Measurements from ENCODE around the gene NPAS3.

The NPAS3 gene

GRCh38 chr14:33692762-33693161 lies 754.1 kb downstream of the NPAS3 start:
- in situ Hi-C loops (cut with MboI; ENCODE audit: low sequenced_read_pairs) = no loop called here

- in situ Hi-C loops (cut with MboI; ENCODE audit: low sequenced_read_pairs) = no loop called here
Measured at GRCh38 chr14:33693237-33693636, 754.6 kb downstream of the NPAS3 start.

GRCh38 chr14:33696165-33696564 lies 757.5 kb downstream of the NPAS3 start:
- in situ Hi-C loops (cut with MboI; ENCODE audit: low sequenced_read_pairs) = no loop called here

DNA sequence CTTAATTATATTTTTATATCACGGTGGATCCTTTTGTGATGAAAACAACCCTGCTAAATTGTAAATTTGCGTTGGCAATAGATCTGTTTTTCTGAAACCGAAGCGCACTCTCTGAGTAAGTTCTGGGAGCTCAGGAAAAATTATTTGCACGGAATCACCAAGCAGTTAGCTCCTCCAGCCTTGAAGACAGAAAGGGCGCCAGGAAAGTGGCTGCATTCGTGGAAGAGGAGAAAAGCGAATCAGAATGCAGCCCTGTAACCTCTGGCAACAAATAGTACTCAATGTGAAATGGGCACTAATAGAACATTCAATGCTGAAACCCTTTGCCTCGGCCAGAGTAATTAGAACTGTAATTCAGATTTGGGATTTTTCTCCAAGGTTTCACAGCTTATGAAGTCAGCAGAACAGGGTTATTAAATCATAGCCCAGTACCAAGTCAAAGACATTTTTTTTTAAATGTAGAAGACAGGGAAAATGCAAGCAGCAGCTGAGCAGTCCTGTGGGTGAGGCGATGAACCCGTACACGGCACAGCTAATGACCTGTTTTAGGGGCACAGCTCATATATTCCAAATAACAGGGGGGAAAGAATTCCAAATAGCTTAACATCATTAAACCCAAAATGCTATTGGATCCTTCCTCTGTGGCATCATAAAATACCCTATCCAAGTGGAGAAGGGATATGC lies 760.8 kb downstream of the NPAS3 start:
- in situ Hi-C loops (cut with MboI; ENCODE audit: low sequenced_read_pairs) = no loop called here

DNA sequence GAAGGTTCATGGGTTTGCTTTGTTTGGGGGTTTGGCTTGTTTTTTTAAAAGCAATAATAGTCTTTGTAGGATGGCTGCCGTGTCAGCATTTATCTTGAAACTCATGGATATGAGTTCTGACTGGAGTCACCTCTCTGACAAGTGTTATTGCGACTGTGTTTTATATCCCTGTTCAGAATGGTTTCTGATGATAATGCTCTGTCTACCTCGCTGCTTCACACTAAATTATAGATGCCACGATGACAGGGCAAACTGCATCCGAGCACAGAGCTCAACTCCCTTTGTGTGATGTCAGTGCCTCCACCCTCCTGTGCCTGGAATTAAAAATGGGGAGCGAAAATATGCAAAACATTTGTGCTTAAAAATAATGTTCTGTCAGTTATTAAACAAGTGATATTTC lies 761.4 kb downstream of the NPAS3 start:
- in situ Hi-C loops (cut with MboI; ENCODE audit: low sequenced_read_pairs) = no loop called here

DNA sequence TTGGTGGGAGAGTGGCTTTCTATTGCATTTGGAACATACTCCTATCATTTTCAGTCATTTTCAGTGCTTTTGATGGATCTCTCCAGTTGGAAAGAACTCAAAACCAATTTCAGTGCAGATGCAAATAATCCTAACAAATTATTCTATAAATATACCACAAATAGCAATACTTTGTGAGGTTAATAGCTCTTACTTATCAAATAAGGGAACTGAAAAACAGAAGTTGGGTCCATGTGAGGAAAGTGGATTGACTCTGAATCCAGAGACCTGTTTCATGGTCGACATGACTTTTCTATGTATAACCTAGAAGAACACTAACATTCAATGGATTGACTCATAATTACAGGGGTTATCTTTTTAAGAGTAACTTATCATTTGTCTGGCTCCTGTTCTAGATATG lies 763.6 kb downstream of the NPAS3 start:
- in situ Hi-C loops (cut with MboI; ENCODE audit: low sequenced_read_pairs) = no loop called here

- in situ Hi-C loops (cut with MboI; ENCODE audit: low sequenced_read_pairs) = no loop called here
Measured at GRCh38 chr14:33704481-33704880, 765.8 kb downstream of the NPAS3 start.

GRCh38 chr14:33705490-33705889 lies 766.8 kb downstream of the NPAS3 start:
- in situ Hi-C loops (cut with MboI; ENCODE audit: low sequenced_read_pairs) = no loop called here

DNA sequence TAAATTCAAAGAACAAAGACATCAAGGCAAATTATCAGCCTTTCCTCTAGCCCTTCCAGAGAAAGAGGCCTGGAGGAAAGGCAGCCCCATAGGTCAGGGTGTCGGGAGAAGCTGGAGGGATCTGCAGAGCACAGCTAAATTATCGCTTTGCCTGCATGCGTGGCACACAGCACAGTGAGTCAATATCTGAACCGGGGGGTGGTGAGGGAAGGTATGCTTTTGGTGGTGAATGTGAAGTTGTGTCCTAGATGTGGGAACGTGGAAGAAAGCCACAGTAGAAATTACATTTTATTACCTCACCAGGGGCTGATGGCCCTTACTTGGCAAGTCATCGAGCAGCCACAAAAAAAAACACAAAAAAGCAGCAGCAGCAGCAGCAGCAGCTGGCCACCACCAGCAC lies 769.0 kb downstream of the NPAS3 start:
- in situ Hi-C loops (cut with MboI; ENCODE audit: low sequenced_read_pairs) = no loop called here

GRCh38 chr14:33709283-33709682 lies 770.6 kb downstream of the NPAS3 start:
- in situ Hi-C loops (cut with MboI; ENCODE audit: low sequenced_read_pairs) = no loop called here

DNA sequence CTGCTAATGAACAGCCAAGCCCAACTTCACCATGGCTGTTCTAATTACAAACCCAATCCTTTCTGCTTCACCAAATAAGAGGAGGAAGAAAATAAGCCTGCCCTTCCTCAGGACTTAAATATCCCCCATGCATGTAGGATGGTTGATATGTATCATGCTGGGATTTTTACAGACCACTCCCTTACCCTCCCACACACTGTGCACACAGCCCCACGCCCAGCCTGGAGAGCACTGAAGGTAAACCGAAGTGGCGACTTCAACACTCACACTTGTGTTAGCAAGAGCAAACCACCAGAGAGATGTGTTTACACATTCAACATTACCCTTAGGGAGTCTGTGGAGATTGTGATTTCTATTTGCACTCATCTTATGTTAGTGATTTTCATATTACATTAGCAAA lies 771.0 kb downstream of the NPAS3 start:
- in situ Hi-C loops (cut with MboI; ENCODE audit: low sequenced_read_pairs) = no loop called here

DNA sequence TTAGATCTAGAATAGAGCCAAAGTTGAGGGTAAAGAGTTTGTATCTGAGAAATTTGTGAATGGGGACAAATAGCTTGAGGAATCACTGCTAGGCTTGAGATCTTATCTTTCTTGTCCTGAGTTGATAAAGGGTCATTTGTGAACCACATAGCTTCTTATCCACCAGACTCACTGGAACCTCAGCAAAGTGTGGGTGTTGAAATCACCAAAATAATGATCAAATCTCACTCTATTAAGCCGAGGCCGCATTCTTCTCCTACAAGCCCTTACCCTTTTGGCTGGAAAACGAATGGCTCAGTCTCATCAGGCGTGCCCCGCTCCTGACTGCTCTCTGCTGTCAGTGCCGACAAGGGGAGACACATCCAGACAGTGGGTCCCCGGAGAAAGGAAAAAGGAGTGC lies 771.6 kb downstream of the NPAS3 start:
- in situ Hi-C loops (cut with MboI; ENCODE audit: low sequenced_read_pairs) = no loop called here

- in situ Hi-C loops (cut with MboI; ENCODE audit: low sequenced_read_pairs) = no loop called here
Measured at GRCh38 chr14:33711194-33711593, 772.5 kb downstream of the NPAS3 start.

GRCh38 chr14:33711811-33712216 lies 773.1 kb downstream of the NPAS3 start:
- in situ Hi-C loops (cut with MboI; ENCODE audit: low sequenced_read_pairs) = no loop called here

DNA sequence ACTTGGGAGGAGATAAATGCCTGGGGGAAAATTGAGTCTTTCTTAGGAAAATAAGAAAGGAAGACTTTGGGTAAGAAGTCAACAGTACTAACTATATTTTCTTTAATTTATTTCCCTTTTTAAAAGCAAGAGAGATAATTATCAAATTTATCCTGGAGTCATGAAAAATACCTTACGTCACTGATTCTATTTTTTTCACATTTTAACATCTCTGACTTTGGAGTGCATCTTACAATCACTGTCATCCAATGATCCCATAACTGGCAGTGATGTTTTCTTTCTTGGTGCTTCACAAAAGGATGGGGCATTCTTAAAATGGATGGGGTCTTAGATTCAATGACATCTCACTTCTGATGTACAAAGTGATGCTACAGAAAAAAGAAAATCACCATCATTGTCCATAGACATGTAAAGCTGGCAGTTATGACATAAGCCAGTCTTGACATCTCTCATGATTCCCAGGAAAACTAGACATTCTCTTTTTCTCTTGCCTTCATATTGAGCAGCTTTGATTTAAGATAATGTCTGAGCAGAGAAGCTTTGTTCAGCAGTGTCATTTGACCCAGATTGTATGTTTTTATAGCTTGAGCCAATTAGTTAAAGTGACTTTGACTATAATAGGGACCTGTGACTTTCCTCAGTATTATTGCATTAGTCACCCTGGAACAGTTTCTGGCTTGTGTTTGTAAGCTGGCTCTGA lies 776.0 kb downstream of the NPAS3 start:
- in situ Hi-C loops (cut with MboI; ENCODE audit: low sequenced_read_pairs) = no loop called here

DNA sequence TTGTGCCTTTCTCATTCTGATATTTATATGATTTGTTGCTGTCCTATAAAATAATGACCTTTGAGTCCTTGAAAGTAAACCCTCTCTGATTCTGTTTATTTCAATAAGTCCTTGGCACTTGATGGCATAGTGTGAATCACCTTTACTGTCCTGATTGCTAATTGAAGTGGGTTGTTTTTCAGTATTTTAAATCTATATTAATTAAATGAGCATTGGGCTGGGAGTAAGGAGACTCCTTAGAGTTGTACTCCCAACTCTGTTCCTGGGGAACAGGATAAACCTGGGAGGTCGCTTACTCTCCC lies 776.5 kb downstream of the NPAS3 start:
- in situ Hi-C loops (cut with MboI; ENCODE audit: low sequenced_read_pairs) = no loop called here

DNA sequence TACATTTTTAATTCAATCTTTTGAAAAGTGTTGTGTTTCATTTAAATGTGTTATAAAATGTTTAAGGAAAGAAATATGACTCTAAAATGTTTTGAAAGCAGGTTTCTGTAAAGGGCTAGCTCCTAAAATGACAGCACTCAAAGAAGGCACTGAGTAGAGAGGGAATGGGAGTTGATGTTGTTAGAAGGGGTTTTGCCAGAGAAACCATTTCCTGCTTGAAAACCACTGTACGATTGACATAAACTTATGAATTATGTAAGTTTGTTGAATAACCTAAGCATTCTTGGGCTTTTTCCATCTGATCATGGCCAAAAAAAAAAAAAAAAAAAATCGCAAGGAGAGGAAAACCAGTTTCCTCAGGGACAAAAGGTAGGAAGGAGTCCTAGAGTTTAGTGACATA lies 778.2 kb downstream of the NPAS3 start:
- in situ Hi-C loops (cut with MboI; ENCODE audit: low sequenced_read_pairs) = no loop called here

DNA sequence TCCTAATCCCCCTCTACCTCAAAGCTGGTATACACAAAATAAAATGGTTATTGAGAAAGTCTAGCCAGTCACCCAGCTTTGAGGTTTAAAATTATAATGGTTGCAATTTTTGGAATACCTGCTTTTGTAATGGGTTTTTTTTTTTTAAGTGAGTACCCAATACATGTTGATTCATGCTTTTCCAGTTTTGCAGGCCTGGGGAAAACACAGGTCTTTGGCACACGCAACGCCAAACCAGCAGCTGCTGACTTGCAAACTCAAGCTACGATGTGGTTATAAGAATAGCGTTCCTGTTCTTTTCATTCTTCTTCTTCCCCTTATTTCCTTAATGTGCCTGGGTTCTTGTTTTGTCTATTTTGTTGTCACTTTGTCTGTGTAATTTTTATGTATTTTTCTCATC lies 779.2 kb downstream of the NPAS3 start:
- in situ Hi-C loops (cut with MboI; ENCODE audit: low sequenced_read_pairs) = no loop called here

DNA sequence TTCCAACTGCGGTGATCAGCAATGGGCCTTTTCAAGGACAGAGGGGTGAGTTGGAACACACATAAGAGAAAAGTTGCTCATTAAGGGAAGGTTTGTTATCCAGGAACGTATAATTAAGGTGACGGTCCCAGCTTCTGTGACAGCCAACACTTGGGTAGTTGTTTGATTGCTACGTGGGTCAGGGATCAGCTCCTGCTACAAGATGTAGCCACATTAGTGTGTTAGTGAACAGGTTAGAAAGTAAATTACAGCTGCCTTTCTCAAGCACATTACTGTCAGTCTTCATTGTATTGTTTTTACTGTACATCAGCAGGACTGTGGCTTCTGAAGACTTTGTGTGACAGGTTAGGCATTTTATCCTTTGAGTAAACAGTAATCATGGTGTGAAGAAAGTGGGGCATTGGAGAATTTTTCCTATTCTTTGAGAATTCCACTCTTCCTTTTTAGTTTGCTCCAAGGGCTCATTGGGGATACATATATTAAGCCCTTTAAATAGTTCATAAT lies 781.7 kb downstream of the NPAS3 start:
- in situ Hi-C loops (cut with MboI; ENCODE audit: low sequenced_read_pairs) = no loop called here

DNA sequence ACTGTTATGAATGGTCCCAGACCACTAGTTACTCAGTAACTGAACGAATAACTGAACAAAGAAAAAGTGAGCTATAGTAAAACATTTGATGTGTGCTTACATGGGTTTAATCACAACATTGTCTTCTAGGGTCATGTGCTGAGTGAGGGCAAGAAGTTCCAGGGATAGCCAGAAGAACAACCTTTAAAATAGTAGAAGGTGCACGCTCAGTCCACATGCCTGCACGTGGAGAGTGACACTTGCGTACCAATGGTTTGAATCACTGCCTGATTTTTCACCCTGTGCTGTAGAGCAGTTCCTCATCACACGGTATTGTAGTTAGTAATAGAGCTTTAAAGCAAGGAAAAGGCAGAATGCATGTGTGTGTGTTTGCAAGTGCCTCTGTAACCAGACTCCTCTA lies 788.0 kb downstream of the NPAS3 start:
- in situ Hi-C loops (cut with MboI; ENCODE audit: low sequenced_read_pairs) = no loop called here

DNA sequence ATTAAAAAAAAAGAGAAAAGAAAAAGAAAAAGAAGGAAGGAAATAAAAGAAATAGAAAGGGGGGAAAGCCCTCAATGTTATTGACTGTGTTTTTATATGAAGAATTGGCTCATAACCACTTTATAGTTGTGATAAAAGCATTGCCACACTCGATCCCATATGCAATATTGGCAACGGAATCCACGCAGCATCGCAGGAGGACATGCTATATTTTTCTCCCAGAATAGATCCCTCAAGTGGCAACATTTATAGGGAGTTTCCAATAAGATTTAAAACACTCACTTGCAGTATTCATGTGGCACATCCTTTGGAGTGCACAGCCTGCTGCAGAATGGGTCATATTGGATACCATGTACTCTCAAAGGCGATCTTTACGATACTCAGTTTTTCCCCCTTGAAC lies 788.9 kb downstream of the NPAS3 start:
- in situ Hi-C loops (cut with MboI; ENCODE audit: low sequenced_read_pairs) = no loop called here

DNA sequence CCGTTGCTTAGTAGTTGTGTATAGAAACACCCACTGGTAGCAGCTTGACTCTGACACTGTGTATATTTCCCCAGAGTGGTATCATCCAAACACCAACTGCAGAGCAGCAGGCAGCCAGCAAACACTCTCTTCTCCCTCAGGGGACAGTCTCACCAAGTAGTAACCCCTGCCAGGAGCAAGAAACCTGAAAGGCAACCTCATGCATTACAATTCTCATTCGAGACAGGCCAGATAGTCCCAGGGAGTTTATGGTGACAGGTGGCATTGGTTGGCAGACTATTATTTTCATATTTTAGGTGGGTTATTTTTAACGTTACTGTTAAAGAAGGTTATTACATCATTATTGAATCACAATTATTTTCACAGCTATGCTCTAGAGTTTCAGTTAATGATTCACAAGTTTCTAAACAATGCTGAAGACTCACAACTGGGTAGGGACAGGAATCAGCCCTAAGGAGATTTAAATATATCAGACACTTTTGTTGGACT lies 789.4 kb downstream of the NPAS3 start:
- in situ Hi-C loops (cut with MboI; ENCODE audit: low sequenced_read_pairs) = no loop called here

DNA sequence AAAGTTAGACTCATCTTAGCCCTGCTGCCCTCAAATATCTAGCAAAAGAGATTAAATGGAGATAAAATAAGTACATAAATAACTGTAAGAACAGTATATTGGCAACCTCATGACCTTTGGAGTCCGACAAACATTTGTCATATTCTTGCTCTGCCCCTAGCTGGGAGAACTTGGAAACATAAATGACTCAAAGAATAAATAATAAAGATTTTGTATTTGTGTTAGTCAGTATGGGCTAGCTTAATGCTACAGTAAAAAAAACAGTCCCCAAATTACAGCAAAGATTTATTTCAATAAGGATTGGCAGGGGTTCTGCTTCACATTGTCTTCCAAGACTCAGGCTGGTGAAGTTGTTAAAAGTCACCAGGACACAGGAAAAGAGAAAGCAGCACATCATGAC lies 791.5 kb downstream of the NPAS3 start:
- in situ Hi-C loops (cut with MboI; ENCODE audit: low sequenced_read_pairs) = no loop called here
